ENCODE data around the gene AVPR2.

The AVPR2 gene

GRCh38 chrX:153885968-153886903 is 18.2 kb upstream of the AVPR2 start, which contains the start of gene L1CAM:
Gene L1CAM (minus strand): TSS chrX:153886173. CDS start chrX:153875836, 10,337 bp downstream.
- no peak for DNase-seq (ENCODE audit: low read depth)

GRCh38 chrX:153886915-153887314 is 17.6 kb upstream of the AVPR2 start:
- DNase-seq (ENCODE audit: low read depth), result no peak

GRCh38 chrX:153887385-153887784 is 17.1 kb upstream of the AVPR2 start:
- no peak for DNase-seq (ENCODE audit: low read depth)

GRCh38 chrX:153888344-153888743 is 16.1 kb upstream of the AVPR2 start:
- no peak for DNase-seq (ENCODE audit: low read depth)

- no peak for DNase-seq (ENCODE audit: low read depth)
These were observed 15.3 kb upstream of the AVPR2 start for GRCh38 chrX:153889123-153889522.

- no peak for DNase-seq (ENCODE audit: low read depth)
These were observed 6.6 kb upstream of the AVPR2 start for GRCh38 chrX:153897899-153898298.

- DNase-seq (ENCODE audit: low read depth), result no peak
These were observed 3.4 kb upstream of the AVPR2 start for GRCh38 chrX:153900831-153901752.

GRCh38 chrX:153901753-153902140 is 2.7 kb upstream of the AVPR2 start:
- DNase-seq (ENCODE audit: low read depth), result no peak

- no peak for DNase-seq (ENCODE audit: low read depth)
These were observed 2.1 kb upstream of the AVPR2 start for GRCh38 chrX:153902385-153902784.

- DNase-seq (ENCODE audit: low read depth), result no peak
These were observed 1.1 kb upstream of the AVPR2 start for GRCh38 chrX:153903238-153903980.

- no peak for DNase-seq (ENCODE audit: low read depth)
These were observed 1.1 kb downstream of the AVPR2 start for GRCh38 chrX:153905481-153906095.

- no peak for DNase-seq (ENCODE audit: low read depth)
These were observed 1.8 kb downstream of the AVPR2 start for GRCh38 chrX:153906126-153906917.

- DNase-seq (ENCODE audit: low read depth), result no peak
These were observed 3.0 kb downstream of the AVPR2 start for GRCh38 chrX:153907456-153907855.

GRCh38 chrX:153908219-153908860 is 3.9 kb downstream of the AVPR2 start:
- no peak for DNase-seq (ENCODE audit: low read depth)

- no peak for DNase-seq (ENCODE audit: low read depth)
These were observed 4.8 kb downstream of the AVPR2 start for GRCh38 chrX:153909024-153909979.

- DNase-seq (ENCODE audit: low read depth), result no peak
These were observed 5.5 kb downstream of the AVPR2 start for GRCh38 chrX:153909980-153910360.

GRCh38 chrX:153910446-153910845 is 6.0 kb downstream of the AVPR2 start:
- no peak for DNase-seq (ENCODE audit: low read depth)

GRCh38 chrX:153911798-153912197 is 7.3 kb downstream of the AVPR2 start:
- no peak for DNase-seq (ENCODE audit: low read depth)

GRCh38 chrX:153913211-153913610 is 8.7 kb downstream of the AVPR2 start:
- DNase-seq (ENCODE audit: low read depth), result no peak

Measured in stimulated activated CD8-positive, alpha-beta memory T cell treated with anti-CD3 and anti-CD28 coated beads, Interleukin-4, amount 100 ng/mL, for 24 hours (primary cell).